HG03135 (cell line): Measurements from ENCODE around the gene KCNK17.
"Not testable (repeated sequence)": the region's sequence is repeated elsewhere in the genome, so short reads cannot be mapped to it uniquely, and the experiment has no call there.

Source experiments
- ATAC-seq: cut with Tn5 transposase; IDR thresholded peaks from one replicate; pipeline ENCODE4 v1.9.1; 2021; ENCODE audit warnings: mild to moderate bottlenecking, moderate library complexity; ENCODE audit not compliant: unreplicated experiment

KCNK17 gene

GRCh38 chr6:39303425-39304153 is 10.6 kb downstream of the KCNK17 start:
- ATAC-seq: no peak

- no peak for ATAC-seq
Measured at GRCh38 chr6:39302669-39303424, 11.4 kb downstream of the KCNK17 start.

- ATAC-seq: no peak
Measured at GRCh38 chr6:39302011-39302410, 12.2 kb downstream of the KCNK17 start.

- no peak for ATAC-seq
Measured at GRCh38 chr6:39301606-39302005, 12.6 kb downstream of the KCNK17 start.

GRCh38 chr6:39300739-39301138 is 13.5 kb downstream of the KCNK17 start:
- ATAC-seq: no peak

GRCh38 chr6:39298061-39298460 is 16.2 kb downstream of the KCNK17 start:
- no peak for ATAC-seq

GRCh38 chr6:39296745-39297640 is 17.2 kb downstream of the KCNK17 start:
- no peak for ATAC-seq

GRCh38 chr6:39295611-39296011 is 18.6 kb downstream of the KCNK17 start:
- ATAC-seq: no peak

- no peak for ATAC-seq
Measured at GRCh38 chr6:39294899-39295298, 19.3 kb downstream of the KCNK17 start.

- ATAC-seq: no peak
Measured at GRCh38 chr6:39294133-39294532, 20.1 kb downstream of the KCNK17 start.

GRCh38 chr6:39292637-39293036 is 21.6 kb downstream of the KCNK17 start:
- ATAC-seq: no peak

GRCh38 chr6:39289490-39289889 is 24.7 kb downstream of the KCNK17 start:
- no peak for ATAC-seq

- ATAC-seq: no peak
Measured at GRCh38 chr6:39287601-39288000, 26.6 kb downstream of the KCNK17 start.

- ATAC-seq: not testable (repeated sequence)
Measured at GRCh38 chr6:39286596-39286995, 27.6 kb downstream of the KCNK17 start.

- ATAC-seq: no peak
Measured at GRCh38 chr6:39282774-39283173, 31.4 kb downstream of the KCNK17 start.

GRCh38 chr6:39281312-39281980 is 32.8 kb downstream of the KCNK17 start:
- ATAC-seq: no peak

GRCh38 chr6:39280247-39280731 is 33.9 kb downstream of the KCNK17 start:
- ATAC-seq: no peak

GRCh38 chr6:39279539-39279938 is 34.7 kb downstream of the KCNK17 start:
- ATAC-seq: no peak

- ATAC-seq: no peak
Measured at GRCh38 chr6:39276379-39276995, 37.7 kb downstream of the KCNK17 start.

GRCh38 chr6:39274903-39275302 is 39.3 kb downstream of the KCNK17 start:
- ATAC-seq: no peak
